HepG2 (cell line): ENCODE measurements around the gene SLC25A11. TPM values are rescaled to one million over a fixed set of nuclear protein-coding genes. Genes with fewer than 3 reads are reported as not detected.
A peak's percentile ranks its signal among the peaks of the same experiment; 100 is the strongest.

Experiments
- ATM ChIP-seq: fragments of 450-650 bp; IDR thresholded peaks from 2 replicates; pipeline ENCODE4 v1.7.1; 2017; ENCODE audit warnings: mild to moderate bottlenecking, borderline replicate concordance
- FOXP1 ChIP-seq, 2 experiments: fragments of 450-650 bp in 1 of 2; IDR thresholded peaks; 2 replicates each; pipeline ENCODE4 v1.6.1; 2017 to 2018; ENCODE audit warnings: antibody characterized with exemption in 1 of 2
- HNF1B ChIP-seq: sonication (generic); formaldehyde crosslinking; IDR thresholded peaks from 2 replicates; pipeline ENCODE4 v1.5.1; 2020; ENCODE audit warnings: mild to moderate bottlenecking, moderate library complexity, missing genetic modification reagents
- KDM2A ChIP-seq: sonication (generic); formaldehyde crosslinking; IDR thresholded peaks from 2 replicates; pipeline ENCODE4 v1.4.0; 2020; ENCODE audit warnings: low read depth, missing genetic modification reagents, borderline replicate concordance
- MXI1 ChIP-seq: IDR thresholded peaks from 3 replicates; pipeline ENCODE4 v1.6.1; 2012; ENCODE audit warnings: low read depth, low read length, inconsistent platforms, borderline replicate concordance
- PATZ1 ChIP-seq: sonication (generic); formaldehyde crosslinking; IDR thresholded peaks from 2 replicates; pipeline ENCODE4 v1.4.0; 2020; ENCODE audit warnings: missing genetic modification reagents
- ZBTB34 ChIP-seq: sonication (generic); formaldehyde crosslinking; IDR thresholded peaks from 2 replicates; pipeline ENCODE4 v1.8.0; 2022; ENCODE audit warnings: mild to moderate bottlenecking, missing genetic modification reagents
- ZBTB7A ChIP-seq: sonication (generic); formaldehyde crosslinking; IDR thresholded peaks from 2 replicates; pipeline ENCODE4 v1.8.0; 2022; ENCODE audit warnings: mild to moderate bottlenecking, missing genetic modification reagents
- ZFP62 ChIP-seq: sonication (generic); formaldehyde crosslinking; IDR thresholded peaks from 2 replicates; pipeline ENCODE4 v1.4.0; 2020; ENCODE audit warnings: missing genetic modification reagents
- ZNF230 ChIP-seq: sonication (generic); formaldehyde crosslinking; IDR thresholded peaks from 2 replicates; pipeline ENCODE4 v1.4.0; 2020; ENCODE audit warnings: mild to moderate bottlenecking, missing genetic modification reagents
- ZNF557 ChIP-seq: sonication (generic); formaldehyde crosslinking; IDR thresholded peaks from 2 replicates; pipeline ENCODE4 v1.4.0; 2020; ENCODE audit warnings: missing genetic modification reagents
- ZNF839 ChIP-seq: sonication (generic); formaldehyde crosslinking; IDR thresholded peaks from 2 replicates; pipeline ENCODE4 v1.4.0; 2020; ENCODE audit warnings: missing genetic modification reagents, mild to moderate bottlenecking, borderline replicate concordance
- polyA plus RNA-seq, 8 experiments: library from polyadenylated mRNA; depleted of rRNA in 3 of 8; stranded (reverse) in 7 of 8; unstranded in 1 of 8; fragments of >200 nt; fragmentation: Illumina TruSeq in 4 of 8; extraction: Trizol in 4 of 8; gene quantifications; 2 replicates each; pipeline versions ENCODE4 v1.2.1 to v1.2.3, GENCODE V29; 2011 to 2016; ENCODE audit warnings: low read depth in 4 of 8, missing spikeins in 1 of 8, mixed read lengths in 1 of 8; ENCODE audit not compliant: insufficient read depth in 1 of 8
- total RNA-seq, 5 experiments: library from RNA; depleted of rRNA; stranded (reverse); fragments of >200 nt; fragmentation: Illumina TruSeq; extraction: Trizol; gene quantifications; 2 replicates each; pipeline ENCODE4 v1.2.3, GENCODE V29; 2016; ENCODE audit warnings: low read depth in 1 of 5
- TF ChIP-seq, protein P1 (sequence below): sonication (generic); formaldehyde crosslinking; IDR thresholded peaks from 2 replicates; pipeline ENCODE4 v1.4.0; 2020; ENCODE audit warnings: mild to moderate bottlenecking, missing genetic modification reagents
- TF ChIP-seq, protein P2 (sequence below): sonication (generic); formaldehyde crosslinking; IDR thresholded peaks from 2 replicates; pipeline ENCODE4 v1.4.0; 2020; ENCODE audit warnings: missing genetic modification reagents, mild to moderate bottlenecking, borderline replicate concordance

Gene SLC25A11
- total and polyA plus RNA-seq, 2 of the 13 experiments (the other 11 are each of a cell fraction or from before 2014, with no cell fraction given): 35.4 to 47.2 TPM

- TF ChIP-seq, protein P1, sequence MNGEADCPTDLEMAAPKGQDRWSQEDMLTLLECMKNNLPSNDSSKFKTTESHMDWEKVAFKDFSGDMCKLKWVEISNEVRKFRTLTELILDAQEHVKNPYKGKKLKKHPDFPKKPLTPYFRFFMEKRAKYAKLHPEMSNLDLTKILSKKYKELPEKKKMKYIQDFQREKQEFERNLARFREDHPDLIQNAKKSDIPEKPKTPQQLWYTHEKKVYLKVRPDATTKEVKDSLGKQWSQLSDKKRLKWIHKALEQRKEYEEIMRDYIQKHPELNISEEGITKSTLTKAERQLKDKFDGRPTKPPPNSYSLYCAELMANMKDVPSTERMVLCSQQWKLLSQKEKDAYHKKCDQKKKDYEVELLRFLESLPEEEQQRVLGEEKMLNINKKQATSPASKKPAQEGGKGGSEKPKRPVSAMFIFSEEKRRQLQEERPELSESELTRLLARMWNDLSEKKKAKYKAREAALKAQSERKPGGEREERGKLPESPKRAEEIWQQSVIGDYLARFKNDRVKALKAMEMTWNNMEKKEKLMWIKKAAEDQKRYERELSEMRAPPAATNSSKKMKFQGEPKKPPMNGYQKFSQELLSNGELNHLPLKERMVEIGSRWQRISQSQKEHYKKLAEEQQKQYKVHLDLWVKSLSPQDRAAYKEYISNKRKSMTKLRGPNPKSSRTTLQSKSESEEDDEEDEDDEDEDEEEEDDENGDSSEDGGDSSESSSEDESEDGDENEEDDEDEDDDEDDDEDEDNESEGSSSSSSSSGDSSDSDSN: peak; percentile 60
- TF ChIP-seq ATM: no peak; the same call in 1 of the 2 replicates
- 0 out of 2 replicates have a peak, but pooled peaks have one; percentile 40 for TF ChIP-seq KDM2A (CRISPR knock-in tag)
- peak; percentile 70; the same call in 1 of the 2 replicates for TF ChIP-seq ZBTB34 (CRISPR knock-in tag)
- TF ChIP-seq ZFP62: no peak
- TF ChIP-seq PATZ1 (CRISPR knock-in tag): no peak
- TF ChIP-seq, protein P2, sequence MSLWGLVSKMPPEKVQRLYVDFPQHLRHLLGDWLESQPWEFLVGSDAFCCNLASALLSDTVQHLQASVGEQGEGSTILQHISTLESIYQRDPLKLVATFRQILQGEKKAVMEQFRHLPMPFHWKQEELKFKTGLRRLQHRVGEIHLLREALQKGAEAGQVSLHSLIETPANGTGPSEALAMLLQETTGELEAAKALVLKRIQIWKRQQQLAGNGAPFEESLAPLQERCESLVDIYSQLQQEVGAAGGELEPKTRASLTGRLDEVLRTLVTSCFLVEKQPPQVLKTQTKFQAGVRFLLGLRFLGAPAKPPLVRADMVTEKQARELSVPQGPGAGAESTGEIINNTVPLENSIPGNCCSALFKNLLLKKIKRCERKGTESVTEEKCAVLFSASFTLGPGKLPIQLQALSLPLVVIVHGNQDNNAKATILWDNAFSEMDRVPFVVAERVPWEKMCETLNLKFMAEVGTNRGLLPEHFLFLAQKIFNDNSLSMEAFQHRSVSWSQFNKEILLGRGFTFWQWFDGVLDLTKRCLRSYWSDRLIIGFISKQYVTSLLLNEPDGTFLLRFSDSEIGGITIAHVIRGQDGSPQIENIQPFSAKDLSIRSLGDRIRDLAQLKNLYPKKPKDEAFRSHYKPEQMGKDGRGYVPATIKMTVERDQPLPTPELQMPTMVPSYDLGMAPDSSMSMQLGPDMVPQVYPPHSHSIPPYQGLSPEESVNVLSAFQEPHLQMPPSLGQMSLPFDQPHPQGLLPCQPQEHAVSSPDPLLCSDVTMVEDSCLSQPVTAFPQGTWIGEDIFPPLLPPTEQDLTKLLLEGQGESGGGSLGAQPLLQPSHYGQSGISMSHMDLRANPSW: peak; percentile 73; the same call in 1 of the 2 replicates
- no peak for TF ChIP-seq ZNF230 (CRISPR knock-in tag)
- TF ChIP-seq ZBTB7A (CRISPR knock-in tag): 0 out of 2 replicates have a peak, but pooled peaks have one; percentile 25
- TF ChIP-seq HNF1B (CRISPR knock-in tag): no peak; the same call in 1 of the 2 replicates
- peak; percentile 24; the same call in 1 of the 3 replicates for TF ChIP-seq MXI1
- 0 out of 2 replicates have a peak, but pooled peaks have one; percentile 26 for TF ChIP-seq ZNF839 (CRISPR knock-in tag)
- TF ChIP-seq FOXP1 (IDR thresholded peaks at IDR 0.05): no peak
- TF ChIP-seq FOXP1 (CRISPR knock-in tag; IDR thresholded peaks at IDR 0.05): no peak
- 0 out of 2 replicates have a peak, but pooled peaks have one; percentile 39 for TF ChIP-seq ZNF557
Measured at GRCh38 chr17:4908711-4909496, 30.9 kb downstream of the SLC25A11 start (continued).
